HL-60 (cell line): ENCODE measurements around the gene SCN3B.

ENCODE experiments used
- DNase-seq, 2 experiments: peaks; one replicate each; pipeline ENCODE4 v3.0.0-alpha.2; 2010 to 2020; ENCODE audit warnings: low read depth in 1 of 2, low spot score in 1 of 2
- H3K27ac ChIP-seq: fragments of 250-450 bp; sonication (Bioruptor Pico); replicated peaks from 2 replicates; pipeline ENCODE4 v1.5.1; 2020; ENCODE audit warnings: mild to moderate bottlenecking, moderate library complexity
- H3K27me3 ChIP-seq: fragments of 250-450 bp; sonication (Bioruptor Pico); 2 replicates; pipeline ENCODE4 v1.5.1; 2021; ENCODE audit warnings: mild to moderate bottlenecking, moderate library complexity; ENCODE audit not compliant: insufficient read depth, poor library complexity, severe bottlenecking
- H3K4me3 ChIP-seq: replicated peaks from 2 replicates; pipeline ENCODE4 v1.5.1; 2011; ENCODE audit warnings: mild to moderate bottlenecking, control low read depth, low read length; ENCODE audit not compliant: insufficient read depth
- CTCF ChIP-seq: IDR thresholded peaks from one replicate; pipeline ENCODE4 v1.5.1; 2011; ENCODE audit warnings: low read length, control low read depth, inconsistent platforms; ENCODE audit not compliant: insufficient read depth
- GABPA ChIP-seq: IDR thresholded peaks from 2 replicates; pipeline ENCODE4 v1.6.1; 2012; ENCODE audit warnings: low read depth
- POLR2AphosphoS5 ChIP-seq: IDR thresholded peaks from 2 replicates; pipeline ENCODE4 v1.6.1; 2012; ENCODE audit warnings: low read depth
- REST ChIP-seq: IDR thresholded peaks from 2 replicates; pipeline ENCODE4 v1.6.1; 2012; ENCODE audit warnings: low read depth; ENCODE audit not compliant: insufficient replicate concordance
- SPI1 ChIP-seq: IDR thresholded peaks from 2 replicates; pipeline ENCODE4 v1.6.1; 2012; ENCODE audit warnings: low read depth, mild to moderate bottlenecking, borderline replicate concordance

SCN3B gene

GRCh38 chr11:123681030-123681429, 26.6 kb upstream of the SCN3B start:
- H3K4me3 ChIP-seq: no peak overlapping the region
- no peak for DNase-seq
- TF ChIP-seq REST: no peak
- H3K27ac ChIP-seq: no peak overlapping the region
- H3K27me3 ChIP-seq: peaks cover 8% of the 10 kb centered on the region

- Histone ChIP-seq H3K27me3 (no peaks in the 10 kb centered on the region), H3K4me3 (no peak overlapping the region), H3K27ac (no peak overlapping the region)
- DNase-seq: no peak
- TF ChIP-seq GABPA: no peak
- no peak for TF ChIP-seq CTCF
- no peak for TF ChIP-seq SPI1
- no peak for TF ChIP-seq REST
- TF ChIP-seq POLR2AphosphoS5: no peak
Measured at GRCh38 chr11:123678246-123678645, 23.8 kb upstream of the SCN3B start.

- no peak for DNase-seq
- no peak overlapping the region for H3K27ac ChIP-seq
- no peak overlapping the region for H3K4me3 ChIP-seq
- no peak for TF ChIP-seq CTCF
- TF ChIP-seq REST: no peak
- TF ChIP-seq SPI1: no peak
- no peak for TF ChIP-seq POLR2AphosphoS5
- no peak for TF ChIP-seq GABPA
- H3K27me3 ChIP-seq: no peaks in the 10 kb centered on the region
Measured at GRCh38 chr11:123677510-123677909, 23.1 kb upstream of the SCN3B start.

- no peak for DNase-seq
- TF ChIP-seq CTCF: no peak
- no peak for TF ChIP-seq REST
- TF ChIP-seq GABPA: no peak
- no peak for TF ChIP-seq SPI1
- no peak for TF ChIP-seq POLR2AphosphoS5
- Histone ChIP-seq H3K27me3 (no peaks in the 10 kb centered on the region), H3K4me3 (no peak overlapping the region), H3K27ac (no peak overlapping the region)
Measured at GRCh38 chr11:123674297-123674696, 19.9 kb upstream of the SCN3B start.
